Immature natural killer cell (primary cell): ENCODE results near the gene HOXD9. TPM values are rescaled to one million over a fixed set of nuclear protein-coding genes. Genes with fewer than 3 reads are reported as not detected.

Experiments
- DNase-seq, 3 donors: peaks; one replicate each; pipeline ENCODE4 v3.0.0; 2022; ENCODE audit warnings: mixed read lengths in 1 of 3
- H3K27ac Mint-ChIP-seq, 6 donors: one replicate each; pipeline ENCODE4 v1.8.0; 2020; ENCODE audit warnings: mixed read lengths in 6 of 6, mild to moderate bottlenecking in 5 of 6, inconsistent platforms in 4 of 6, moderate library complexity in 3 of 6
- H3K27me3 Mint-ChIP-seq, 3 donors: one replicate each; pipeline ENCODE4 v1.8.0; 2020 to 2021; ENCODE audit warnings: low read depth in 3 of 3, mild to moderate bottlenecking in 3 of 3, mixed read lengths in 3 of 3, moderate library complexity in 3 of 3, inconsistent platforms in 1 of 3
- H3K36me3 Mint-ChIP-seq, 3 donors: one replicate each; pipeline ENCODE4 v1.8.0; 2020; ENCODE audit warnings: mixed read lengths in 3 of 3, inconsistent platforms in 2 of 3, mild to moderate bottlenecking in 2 of 3
- H3K4me1 Mint-ChIP-seq, 2 donors: one replicate each; pipeline ENCODE4 v1.8.0; 2020; ENCODE audit warnings: inconsistent platforms in 2 of 2, mild to moderate bottlenecking in 2 of 2, mixed read lengths in 2 of 2, moderate library complexity in 1 of 2
- H3K4me3 Mint-ChIP-seq, 5 donors: one replicate each; pipeline ENCODE4 v1.8.0; 2020; ENCODE audit warnings: mild to moderate bottlenecking in 5 of 5, mixed read lengths in 5 of 5, inconsistent platforms in 3 of 5, moderate library complexity in 3 of 5
- H3K9me3 Mint-ChIP-seq, 6 donors: one replicate each; pipeline ENCODE4 v1.8.0; 2020; ENCODE audit warnings: mild to moderate bottlenecking in 6 of 6, mixed read lengths in 6 of 6, inconsistent platforms in 4 of 6, moderate library complexity in 3 of 6
- polyA plus RNA-seq, 3 donors: library from polyadenylated mRNA; unstranded; fragments of 300-500 nt; fragmentation: Illumina TruSeq; gene quantifications; one replicate each; pipeline ENCODE4 v1.2.3, GENCODE V29; 2021

The HOXD9 gene
- polyA plus RNA-seq, 3 donors from 2014 or later: not detected

DNA sequence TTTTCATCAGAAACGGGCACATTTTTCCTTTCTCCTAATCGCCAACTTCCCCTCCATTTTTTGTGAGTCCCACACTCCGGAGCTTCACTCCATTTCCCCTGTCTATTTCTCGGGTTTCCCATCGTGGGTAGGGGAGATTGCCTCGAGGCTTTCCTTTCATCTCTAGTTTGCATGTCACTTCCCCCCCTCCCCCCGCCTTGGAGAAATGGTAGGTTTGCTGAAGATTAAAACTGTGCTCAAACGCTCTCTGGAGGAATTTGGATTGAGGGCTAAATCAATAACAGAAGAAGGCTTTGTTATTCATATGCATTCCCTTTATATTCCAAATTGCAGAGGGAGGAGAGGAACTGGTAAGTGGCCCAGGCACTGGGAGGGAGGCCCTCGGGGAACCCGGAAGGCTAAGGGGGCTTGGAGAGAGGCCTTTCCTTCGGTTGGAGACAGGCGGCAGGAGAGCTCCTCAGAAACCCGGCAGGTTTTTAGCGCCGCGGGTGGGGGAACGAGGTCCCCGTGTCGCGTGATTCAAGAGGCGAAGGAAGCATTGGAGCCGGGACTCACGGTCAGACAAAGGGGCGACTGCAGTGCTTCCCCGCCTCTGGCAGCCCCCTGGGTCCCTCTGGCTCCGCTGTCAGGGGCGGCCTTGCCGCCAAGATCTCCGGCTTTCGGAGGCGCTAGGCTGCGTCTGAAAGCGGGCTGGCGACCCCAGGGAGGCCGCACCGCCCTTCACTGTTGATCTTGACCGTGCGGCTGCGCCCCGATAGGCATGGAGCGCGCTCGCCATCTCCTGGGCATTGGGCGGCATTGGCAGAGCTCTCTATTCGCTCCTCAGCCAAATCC, 25.3 kb upstream of the HOXD9 start:
- Mint-ChIP-seq H3K4me1 (peaks cover 27 to 32% of the 10 kb centered on the region in 2 donors), H3K27me3 (peaks cover 65 to 77% (median 68%) of the 10 kb centered on the region in 3 donors), H3K27ac (no peak overlapping the region), H3K36me3 (peaks cover 0 to 9% (median 0%) of the 10 kb centered on the region in 3 donors), H3K4me3 (peak overlapping the region; percentile 78 to 91 (median 84)), H3K9me3 (peaks cover 0 to 23% (median 4%) of the 10 kb centered on the region in 6 donors)
- peak; percentile 51 to 60 (median 54) for DNase-seq

DNA sequence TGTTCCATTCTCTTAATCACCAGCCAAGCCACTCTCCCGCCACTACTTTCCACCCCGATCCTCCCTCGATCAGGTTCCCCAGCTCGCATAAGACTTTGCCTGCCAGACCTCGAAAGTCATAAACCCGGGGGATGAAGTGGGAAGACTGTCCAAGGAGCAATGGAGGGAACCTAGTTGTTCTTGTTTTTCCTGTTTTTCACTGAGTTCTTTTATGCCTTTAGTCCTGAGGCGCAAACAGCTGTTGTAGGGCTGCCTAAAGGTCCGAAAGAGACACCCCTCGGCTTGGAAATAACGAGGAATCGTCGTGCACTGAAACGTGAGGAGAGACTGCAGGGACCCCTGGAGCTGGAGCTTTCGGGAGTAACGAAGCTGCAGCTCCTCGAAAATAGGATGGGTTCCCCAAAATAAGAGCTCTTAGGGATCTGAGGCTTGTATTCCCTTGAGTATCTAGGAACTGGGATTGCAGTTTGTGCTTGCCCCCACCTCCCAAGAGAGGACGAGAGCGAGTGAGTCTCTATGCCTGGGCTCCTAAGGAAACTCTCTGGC, 24.6 kb upstream of the HOXD9 start:
- DNase-seq: no peak
- Mint-ChIP-seq H3K4me3 (peak overlapping the region; percentile 78 to 91 (median 84)), H3K36me3 (peaks cover 0 to 9% (median 0%) of the 10 kb centered on the region in 3 donors), H3K27ac (no peak overlapping the region), H3K27me3 (peaks cover 65 to 83% (median 74%) of the 10 kb centered on the region in 3 donors), H3K9me3 (peaks cover 0 to 23% (median 4%) of the 10 kb centered on the region in 6 donors), H3K4me1 (peaks cover 27 to 32% of the 10 kb centered on the region in 2 donors)

DNA sequence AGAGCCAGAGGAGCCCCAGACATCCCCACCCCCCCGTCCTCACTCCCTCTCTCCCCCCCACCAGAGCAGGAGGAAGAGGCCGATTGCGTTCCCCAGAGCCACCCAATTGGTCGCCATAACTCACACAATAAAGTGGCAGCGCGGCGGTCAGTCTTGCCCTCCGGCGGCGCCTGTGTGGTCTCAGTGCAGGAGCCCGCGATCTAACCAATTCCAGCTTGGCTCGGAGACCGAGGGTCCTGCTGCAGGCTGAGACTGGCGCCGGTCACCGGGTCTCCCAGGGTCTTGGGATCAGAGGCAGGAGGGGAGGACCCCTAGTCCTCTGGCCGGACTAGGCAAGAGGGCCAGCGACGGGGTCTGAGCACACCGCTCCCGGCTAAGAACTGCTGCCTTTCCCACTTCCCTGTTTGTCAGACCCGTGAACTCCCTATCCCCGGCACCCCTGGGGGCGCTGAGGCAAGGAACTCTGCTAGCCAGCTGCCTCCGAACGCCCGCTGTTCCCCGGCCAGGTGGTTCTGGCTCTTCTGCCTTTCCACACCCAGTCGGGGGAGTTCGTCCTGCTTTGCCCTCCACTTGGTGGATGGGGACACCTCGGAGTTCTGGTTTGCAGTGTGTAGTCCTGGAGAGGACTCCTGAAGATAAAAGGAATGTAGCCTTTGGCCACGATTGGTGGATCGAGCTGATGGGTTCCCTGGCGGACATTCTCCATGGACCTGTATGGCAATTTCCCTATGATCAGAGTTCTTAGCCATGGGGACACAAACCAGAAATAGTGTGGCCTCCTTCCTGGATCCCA, 24.0 kb upstream of the HOXD9 start:
- H3K9me3 Mint-ChIP-seq: peaks cover 0 to 20% (median 4%) of the 10 kb centered on the region in 6 donors
- H3K27ac Mint-ChIP-seq: no peak overlapping the region
- peaks cover 0 to 9% (median 0%) of the 10 kb centered on the region in 3 donors for H3K36me3 Mint-ChIP-seq
- peaks cover 68 to 86% (median 75%) of the 10 kb centered on the region in 3 donors for H3K27me3 Mint-ChIP-seq
- peaks cover 24 to 31% of the 10 kb centered on the region in 2 donors for H3K4me1 Mint-ChIP-seq
- no peak overlapping the region for H3K4me3 Mint-ChIP-seq
- no peak for DNase-seq

DNA sequence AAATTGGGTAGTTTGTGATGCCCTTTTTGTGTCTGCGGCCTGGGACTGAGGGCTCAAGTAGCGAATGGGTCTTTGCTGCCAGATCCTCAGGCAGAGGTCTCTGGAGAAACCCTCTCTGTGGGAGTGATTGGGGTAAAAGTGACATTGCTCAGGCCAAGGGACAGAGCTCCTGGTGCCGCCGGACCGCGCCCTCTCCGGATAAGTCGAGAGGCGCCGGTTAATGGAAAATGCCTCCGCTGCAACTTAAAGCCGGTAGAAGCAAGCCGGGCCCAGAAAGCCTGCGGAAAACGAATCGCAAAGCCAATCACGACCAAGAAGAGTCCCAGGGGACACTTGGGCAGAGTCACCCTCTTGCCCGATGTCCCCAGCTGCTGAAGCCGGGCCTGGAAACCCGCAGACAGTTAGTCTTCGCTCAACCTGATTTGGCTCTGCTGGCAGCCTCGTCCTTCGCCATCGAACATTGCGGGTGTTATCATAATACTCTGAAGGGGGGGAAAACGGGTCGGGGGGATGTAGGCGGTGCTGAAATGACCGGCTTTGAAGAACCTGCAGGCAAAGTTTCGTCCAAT, 23.3 kb upstream of the HOXD9 start:
- Mint-ChIP-seq H3K4me1 (peaks cover 20 to 24% of the 10 kb centered on the region in 2 donors), H3K9me3 (peaks cover 0 to 14% (median 4%) of the 10 kb centered on the region in 6 donors), H3K4me3 (no peak overlapping the region), H3K27ac (no peak overlapping the region), H3K27me3 (peaks cover 66 to 79% (median 71%) of the 10 kb centered on the region in 3 donors), H3K36me3 (peaks cover 0 to 9% (median 0%) of the 10 kb centered on the region in 3 donors)
- DNase-seq: no peak

DNA sequence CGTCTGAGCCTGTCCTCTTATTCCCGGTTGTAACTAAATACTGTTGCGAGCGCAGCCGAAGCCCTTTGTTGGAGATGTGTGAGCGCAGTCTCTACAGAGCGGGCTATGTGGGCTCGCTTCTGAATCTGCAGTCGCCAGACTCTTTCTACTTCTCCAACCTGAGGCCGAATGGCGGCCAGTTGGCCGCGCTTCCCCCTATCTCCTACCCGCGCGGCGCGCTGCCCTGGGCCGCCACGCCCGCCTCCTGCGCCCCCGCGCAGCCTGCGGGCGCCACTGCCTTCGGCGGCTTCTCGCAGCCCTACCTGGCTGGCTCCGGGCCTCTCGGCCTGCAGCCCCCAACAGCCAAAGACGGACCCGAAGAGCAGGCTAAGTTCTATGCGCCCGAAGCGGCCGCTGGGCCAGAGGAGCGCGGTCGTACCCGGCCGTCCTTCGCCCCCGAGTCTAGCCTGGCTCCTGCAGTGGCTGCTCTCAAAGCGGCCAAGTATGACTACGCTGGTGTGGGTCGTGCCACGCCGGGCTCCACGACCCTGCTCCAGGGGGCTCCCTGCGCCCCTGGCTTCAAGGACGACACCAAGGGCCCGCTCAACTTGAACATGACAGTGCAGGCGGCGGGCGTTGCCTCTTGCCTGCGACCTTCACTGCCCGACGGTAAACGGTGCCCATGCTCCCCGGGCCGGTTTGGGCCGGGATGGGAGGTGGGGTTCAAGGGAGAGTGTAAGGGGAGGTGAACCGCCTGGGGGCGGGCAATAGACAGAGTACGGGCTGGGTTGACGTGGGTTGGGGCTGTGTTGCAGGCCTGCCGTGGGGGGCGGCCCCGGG, 22.6 kb upstream of the HOXD9 start, which contains the start of gene HOXD12:
Gene HOXD12, plus strand, starts transcription at position 68 of the 819 bp plus-strand sequence. Its CDS starts 7 bp downstream, at position 75.
- H3K27ac Mint-ChIP-seq: no peak within 1 kb of the TSS

DNA sequence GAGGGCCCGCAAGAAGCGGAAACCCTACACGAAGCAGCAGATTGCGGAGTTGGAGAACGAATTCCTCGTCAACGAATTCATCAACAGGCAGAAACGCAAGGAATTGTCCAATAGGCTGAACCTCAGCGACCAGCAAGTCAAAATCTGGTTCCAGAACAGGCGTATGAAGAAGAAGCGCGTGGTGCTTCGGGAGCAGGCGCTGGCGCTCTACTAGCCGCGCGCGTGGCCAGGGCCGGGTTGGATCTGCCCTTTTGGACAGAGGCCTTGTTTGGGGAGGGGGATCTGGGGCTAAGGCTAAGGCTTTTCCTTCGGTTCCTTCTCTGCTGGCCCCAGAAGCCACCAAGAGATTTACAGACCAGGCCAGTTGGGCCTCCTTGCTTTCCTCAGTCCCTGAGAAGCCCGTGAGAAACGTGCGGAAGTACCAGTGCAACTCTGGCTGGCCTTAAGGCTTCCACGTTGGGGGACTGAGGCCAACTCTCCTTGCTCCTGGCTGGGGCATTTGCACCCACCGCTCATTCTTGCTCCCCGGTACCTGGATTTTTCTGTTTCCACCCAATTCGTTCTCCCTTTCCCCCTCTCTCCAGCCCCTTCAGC, 21.9 kb upstream of the HOXD9 start:
- peaks cover 20 to 22% of the 10 kb centered on the region in 2 donors for H3K4me1 Mint-ChIP-seq
- H3K27me3 Mint-ChIP-seq: peaks cover 62 to 74% (median 69%) of the 10 kb centered on the region in 3 donors
- no peak overlapping the region for H3K4me3 Mint-ChIP-seq
- DNase-seq: no peak
- no peak overlapping the region for H3K27ac Mint-ChIP-seq
- H3K9me3 Mint-ChIP-seq: peaks cover 0 to 12% (median under 1%) of the 10 kb centered on the region in 6 donors
- peaks cover 0 to 5% (median 0%) of the 10 kb centered on the region in 3 donors for H3K36me3 Mint-ChIP-seq

More for the DNA sequence above, 22.6 kb upstream of the HOXD9 start, which contains the start of gene HOXD12:
- peaks cover 0 to 10% (median 3%) of the 10 kb centered on the region in 6 donors for H3K9me3 Mint-ChIP-seq
- H3K4me1 Mint-ChIP-seq: peaks cover 20 to 22% of the 10 kb centered on the region in 2 donors
- H3K4me3 Mint-ChIP-seq: no peak within 1 kb of the TSS
- no peak for DNase-seq
- peaks cover 0 to 9% (median 0%) of the 10 kb centered on the region in 3 donors for H3K36me3 Mint-ChIP-seq
- peaks cover 63 to 74% (median 70%) of the 10 kb centered on the region in 3 donors for H3K27me3 Mint-ChIP-seq

DNA sequence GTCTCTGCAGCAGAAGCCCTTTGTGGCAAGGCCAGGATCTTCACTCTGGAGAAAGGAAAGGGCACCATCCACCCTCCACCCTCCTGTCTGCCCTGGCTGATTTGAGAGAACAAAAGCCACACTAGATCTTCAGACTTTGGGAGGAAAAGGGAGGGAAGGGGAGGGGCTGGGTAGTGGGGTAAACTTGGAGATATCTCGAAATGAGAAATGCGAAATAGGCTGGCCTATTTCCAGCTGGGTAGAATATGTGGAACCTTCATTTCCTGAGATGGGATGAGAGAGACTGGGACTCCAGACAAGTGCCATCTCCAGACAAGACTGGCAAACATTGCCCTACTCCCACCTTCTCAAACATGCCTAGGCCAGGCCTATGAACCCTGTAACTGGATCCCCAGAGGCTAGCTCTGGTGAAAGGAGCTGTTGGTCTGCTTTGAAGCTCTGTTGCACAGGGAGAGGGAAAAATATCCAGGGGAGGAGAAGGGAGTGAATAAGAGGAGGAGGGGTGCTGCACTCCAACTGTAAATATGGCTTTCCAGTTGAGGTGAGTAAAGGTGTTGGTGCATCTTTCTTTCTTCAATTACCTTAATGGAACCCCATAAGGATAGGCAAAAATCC, 21.2 kb upstream of the HOXD9 start:
- DNase-seq: no peak
- Mint-ChIP-seq H3K36me3 (peaks cover 0 to 9% (median 0%) of the 10 kb centered on the region in 3 donors), H3K4me3 (no peak overlapping the region), H3K9me3 (peaks cover 0 to 12% (median 0%) of the 10 kb centered on the region in 6 donors), H3K27ac (no peak overlapping the region), H3K4me1 (peaks cover 21 to 24% of the 10 kb centered on the region in 2 donors), H3K27me3 (peaks cover 62 to 74% (median 66%) of the 10 kb centered on the region in 3 donors)

DNA sequence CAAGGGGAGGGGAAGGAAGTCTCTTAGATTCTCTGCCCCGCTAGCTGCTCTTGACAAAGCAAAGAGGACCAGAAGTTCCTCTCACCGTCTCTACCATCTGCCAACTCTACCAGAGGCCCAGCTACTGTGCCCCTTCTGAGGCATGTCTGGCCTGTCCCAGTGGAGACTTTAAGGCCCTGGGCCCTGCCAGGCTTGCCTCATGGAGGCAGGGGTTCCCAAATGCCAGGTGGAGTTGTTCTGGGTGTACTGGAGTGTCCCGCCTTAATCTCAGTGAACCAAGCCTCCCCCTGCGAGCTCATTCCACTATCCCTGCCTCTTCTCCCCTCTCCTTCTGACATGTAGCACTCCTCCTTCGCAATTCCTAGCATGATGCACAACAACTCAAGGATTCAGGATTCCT, 20.7 kb upstream of the HOXD9 start:
- H3K4me1 Mint-ChIP-seq: peaks cover 17 to 22% of the 10 kb centered on the region in 2 donors
- H3K9me3 Mint-ChIP-seq: peaks cover 0 to 8% (median 0%) of the 10 kb centered on the region in 6 donors
- H3K27ac Mint-ChIP-seq: no peak overlapping the region
- H3K4me3 Mint-ChIP-seq: no peak overlapping the region
- peaks cover 61 to 71% (median 65%) of the 10 kb centered on the region in 3 donors for H3K27me3 Mint-ChIP-seq
- no peak for DNase-seq
- H3K36me3 Mint-ChIP-seq: peaks cover 0 to 6% (median 0%) of the 10 kb centered on the region in 3 donors

DNA sequence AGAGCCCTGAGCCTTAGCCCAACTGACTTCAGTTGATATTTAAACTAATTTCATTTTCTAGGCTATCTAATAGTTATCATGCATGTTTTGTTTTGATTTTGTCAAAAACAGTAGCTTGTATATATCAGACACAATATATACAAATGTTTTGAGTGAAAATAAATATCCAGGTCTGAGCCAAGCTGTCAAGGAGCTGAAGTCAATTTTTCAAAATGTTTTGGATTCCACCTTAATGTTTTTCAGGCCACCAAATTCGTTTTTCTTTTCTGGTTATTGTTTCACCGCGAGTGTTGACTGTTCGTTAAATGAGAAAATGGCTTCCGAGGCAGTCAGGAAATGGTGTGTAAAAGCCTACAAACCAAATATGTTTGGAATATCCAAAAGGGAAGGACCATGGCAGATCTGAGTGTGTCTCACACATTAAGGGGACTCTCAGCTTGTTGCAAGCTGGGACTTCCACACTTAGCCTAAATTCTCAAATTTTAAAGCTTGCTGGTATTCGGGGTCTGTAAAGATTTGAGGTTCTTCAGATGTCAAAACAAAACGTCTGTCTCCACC, 20.1 kb upstream of the HOXD9 start:
- Mint-ChIP-seq H3K36me3 (peaks cover 0 to 6% (median 0%) of the 10 kb centered on the region in 3 donors), H3K4me3 (no peak overlapping the region), H3K27me3 (peaks cover 63 to 69% (median 65%) of the 10 kb centered on the region in 3 donors), H3K4me1 (peaks cover 14 to 16% of the 10 kb centered on the region in 2 donors), H3K27ac (no peak overlapping the region), H3K9me3 (peaks cover 0 to 8% (median 0%) of the 10 kb centered on the region in 6 donors)
- DNase-seq: no peak

DNA sequence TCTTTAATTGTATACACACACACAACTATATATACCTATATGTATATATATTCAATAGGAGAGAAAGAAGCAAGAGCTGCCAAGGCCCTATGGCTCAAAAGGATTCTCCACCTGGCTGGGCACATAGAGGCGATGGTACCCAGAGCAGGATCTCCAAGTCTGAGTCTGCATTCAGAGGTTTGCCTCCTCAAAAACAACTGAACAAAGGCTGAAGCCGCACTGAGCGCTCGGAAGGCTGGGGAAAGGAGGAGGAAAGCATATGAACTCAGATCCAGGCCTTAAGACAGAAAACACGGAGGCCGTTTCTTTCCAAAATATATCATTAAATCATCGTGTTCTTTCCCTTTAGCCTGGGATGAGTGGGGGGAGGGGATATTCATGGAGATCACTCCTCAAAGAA, 19.3 kb upstream of the HOXD9 start:
- no peak overlapping the region for H3K27ac Mint-ChIP-seq

DNA sequence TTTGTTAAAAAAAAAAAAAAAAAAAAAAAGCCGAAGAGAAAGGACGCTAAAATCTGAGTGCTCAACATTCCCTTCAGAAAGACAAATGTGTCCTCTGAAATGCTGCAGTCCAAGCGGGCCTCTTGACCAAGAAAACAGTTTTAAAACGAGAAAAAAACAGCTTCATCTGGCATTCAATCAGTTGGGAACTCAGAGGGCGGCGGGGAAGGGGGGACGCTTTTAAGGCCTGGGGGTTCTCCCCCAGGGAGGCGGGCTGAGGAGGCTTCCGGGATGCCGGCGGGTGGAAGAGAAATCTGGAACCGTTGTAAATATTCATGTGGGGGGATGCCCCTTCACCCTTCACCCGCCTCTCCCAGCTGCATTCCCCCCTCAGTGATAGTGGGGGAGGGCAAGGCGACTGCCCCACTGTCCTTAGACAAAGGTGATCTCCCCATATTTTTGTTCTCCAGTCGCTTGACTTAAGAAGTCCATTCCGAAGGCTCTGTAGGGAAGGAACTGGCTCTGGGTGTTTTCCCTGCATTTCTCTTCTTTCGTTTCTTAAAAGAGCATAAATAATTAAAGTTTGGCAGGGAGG, 18.7 kb upstream of the HOXD9 start:
- Mint-ChIP-seq H3K36me3 (peaks cover 0 to 6% (median 0%) of the 10 kb centered on the region in 3 donors), H3K4me1 (peaks cover 11% of the 10 kb centered on the region in 2 donors), H3K4me3 (no peak overlapping the region), H3K27ac (no peak overlapping the region), H3K9me3 (peaks cover 0 to 8% (median 0%) of the 10 kb centered on the region in 6 donors), H3K27me3 (peaks cover 56 to 65% (median 61%) of the 10 kb centered on the region in 3 donors)
- no peak for DNase-seq

More for the DNA sequence above, 19.3 kb upstream of the HOXD9 start:
- no peak for DNase-seq
- H3K9me3 Mint-ChIP-seq: peaks cover 0 to 8% (median 0%) of the 10 kb centered on the region in 6 donors
- peaks cover 8 to 10% of the 10 kb centered on the region in 2 donors for H3K4me1 Mint-ChIP-seq
- peaks cover 0 to 6% (median 0%) of the 10 kb centered on the region in 3 donors for H3K36me3 Mint-ChIP-seq
- H3K4me3 Mint-ChIP-seq: no peak overlapping the region
- peaks cover 58 to 62% (median 58%) of the 10 kb centered on the region in 3 donors for H3K27me3 Mint-ChIP-seq
